ENCODE measurements around the gene CPNE9. TPM values are rescaled to one million over a fixed set of nuclear protein-coding genes. Genes with fewer than 3 reads are reported as not detected.

The CPNE9 gene
- total RNA-seq, result not detected in 2 replicates

GRCh38 chr3:9703736-9704346 lies at the start of gene CPNE9:
Gene CPNE9 (plus strand): TSS chr3:9703833. CDS start chr3:9703997, 164 bp downstream.

GRCh38 chr3:9731206-9732079 lies 27.8 kb downstream of the CPNE9 start, which contains the start of gene BRPF1:
Gene BRPF1 (plus strand): TSS chr3:9731735. CDS start chr3:9734141, 2,406 bp downstream.

GRCh38 chr3:9749645-9750555 lies 46.3 kb downstream of the CPNE9 start, which contains the start of gene OGG1:
Gene OGG1 (plus strand): TSS chr3:9749952. CDS start chr3:9750287, 335 bp downstream.

GRCh38 chr3:9769426-9770275 lies 66.0 kb downstream of the CPNE9 start, which contains the start of gene CAMK1:
Gene CAMK1 (minus strand): TSS chr3:9769947. CDS start chr3:9767749, 2,198 bp downstream.

Other genes with a start within 250 kb of the CPNE9 start
- not detected in 2 replicates for gene LHFPL4, start 150.0 kb upstream of the CPNE9 start, total RNA-seq
- gene MTMR14, start 54.3 kb upstream of the CPNE9 start, total RNA-seq, result 36.4 and 46.6 TPM in 2 replicates
- gene BRPF1, start 27.9 kb downstream of the CPNE9 start, total RNA-seq, result 19.9 and 23.7 TPM in 2 replicates
- 16.0 and 18.1 TPM in 2 replicates for gene OGG1, start 46.1 kb downstream of the CPNE9 start, total RNA-seq
- 29.5 and 37.3 TPM in 2 replicates for gene CAMK1, start 66.1 kb downstream of the CPNE9 start, total RNA-seq
- gene TADA3, start 88.6 kb downstream of the CPNE9 start, total RNA-seq, result 28.4 and 47.8 TPM in 2 replicates
- gene ARPC4, start 89.2 kb downstream of the CPNE9 start, total RNA-seq, result 266 and 345 TPM in 2 replicates
- 4.2 and 15.2 TPM in 2 replicates for gene TTLL3, start 106.4 kb downstream of the CPNE9 start, total RNA-seq
- gene RPUSD3, start 140.2 kb downstream of the CPNE9 start, total RNA-seq, result 20.5 and 21.3 TPM in 2 replicates
- gene CIDEC, start 176.4 kb downstream of the CPNE9 start, total RNA-seq, result 0.09 TPM in 1 of 2 replicates, not detected in the other
- gene JAGN1, start 186.8 kb downstream of the CPNE9 start, total RNA-seq, result 25.8 and 26.7 TPM in 2 replicates
- gene IL17RE, start 199.0 kb downstream of the CPNE9 start, total RNA-seq, result 0.18 and 0.19 TPM in 2 replicates
- 12.1 and 14.7 TPM in 2 replicates for gene IL17RC, start 213.3 kb downstream of the CPNE9 start, total RNA-seq
- gene CRELD1, start 230.0 kb downstream of the CPNE9 start, total RNA-seq, result 19.1 and 49.9 TPM in 2 replicates
- gene PRRT3, start 248.6 kb downstream of the CPNE9 start, total RNA-seq, result 0.72 and 0.94 TPM in 2 replicates

Data from endothelial cell of coronary artery (primary cell).